HG02870 (cell line): Measurements from ENCODE around the gene PFKFB4.
"Not testable (repeated sequence)": the region's sequence is repeated elsewhere in the genome, so short reads cannot be mapped to it uniquely, and the experiment has no call there.

Experiments used
- ATAC-seq: cut with Tn5 transposase; IDR thresholded peaks from one replicate; pipeline ENCODE4 v1.9.1; 2021; ENCODE audit warnings: mild to moderate bottlenecking, moderate library complexity; ENCODE audit not compliant: unreplicated experiment

Gene PFKFB4

DNA sequence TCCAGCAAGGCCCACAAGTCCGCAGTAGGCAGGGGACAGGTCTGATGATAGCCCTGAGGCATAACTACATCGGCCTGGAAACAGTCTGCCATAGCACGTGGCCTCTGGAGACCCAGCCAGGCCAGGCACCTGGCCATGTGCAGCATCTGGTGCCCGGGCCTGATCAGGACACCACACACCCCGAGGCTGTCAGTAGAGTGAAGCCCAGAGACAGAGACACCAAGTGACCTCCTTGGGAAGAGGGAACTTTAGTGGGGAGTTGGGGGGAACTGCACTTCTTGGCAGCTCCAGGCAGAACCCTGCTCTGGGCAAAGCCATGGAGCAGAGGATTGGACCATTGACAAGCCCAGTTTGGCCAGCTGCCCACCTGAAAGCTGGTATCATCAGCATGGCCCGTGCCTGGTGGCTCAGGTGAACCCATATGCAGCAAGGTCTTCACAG is 53.9 kb downstream of the PFKFB4 start:
- ATAC-seq: no peak

DNA sequence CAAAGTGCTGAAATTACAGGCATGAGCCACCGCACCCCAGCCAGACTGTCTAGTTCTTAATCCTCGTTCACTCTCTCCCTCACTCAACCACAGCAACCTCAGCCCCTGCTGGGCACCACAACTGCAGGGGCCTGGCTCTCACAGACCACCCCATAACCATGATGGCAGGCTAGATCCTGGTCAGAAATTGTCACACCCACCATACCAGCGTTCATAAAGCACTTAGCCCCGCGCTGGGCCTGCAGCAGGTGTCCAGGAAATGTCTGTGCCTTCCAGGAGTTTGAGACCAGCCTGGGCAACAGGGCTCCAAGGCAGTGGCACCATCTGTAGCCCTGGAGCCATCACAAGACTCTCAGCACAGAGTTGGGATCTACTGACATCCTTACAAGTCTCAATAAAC is 54.5 kb downstream of the PFKFB4 start:
- ATAC-seq: no peak

DNA sequence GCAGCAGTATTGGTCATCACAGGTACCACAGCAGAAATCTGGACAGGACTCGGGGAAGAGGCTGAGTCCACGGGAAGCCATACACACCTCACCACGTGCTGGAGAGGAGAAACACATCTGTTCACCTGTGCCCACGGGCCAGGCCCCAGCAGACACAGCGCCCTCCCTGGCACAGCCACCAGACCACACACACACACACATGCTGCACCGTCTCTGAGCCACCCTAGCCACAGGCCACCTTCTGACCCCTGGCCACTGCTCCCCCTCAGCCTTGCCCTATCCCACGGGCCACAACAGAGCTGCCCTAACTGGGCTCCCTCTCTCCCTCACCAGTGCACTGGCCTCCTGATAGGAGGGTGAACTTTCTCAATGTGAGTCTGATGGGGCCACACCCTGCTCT is 55.4 kb downstream of the PFKFB4 start:
- no peak for ATAC-seq

DNA sequence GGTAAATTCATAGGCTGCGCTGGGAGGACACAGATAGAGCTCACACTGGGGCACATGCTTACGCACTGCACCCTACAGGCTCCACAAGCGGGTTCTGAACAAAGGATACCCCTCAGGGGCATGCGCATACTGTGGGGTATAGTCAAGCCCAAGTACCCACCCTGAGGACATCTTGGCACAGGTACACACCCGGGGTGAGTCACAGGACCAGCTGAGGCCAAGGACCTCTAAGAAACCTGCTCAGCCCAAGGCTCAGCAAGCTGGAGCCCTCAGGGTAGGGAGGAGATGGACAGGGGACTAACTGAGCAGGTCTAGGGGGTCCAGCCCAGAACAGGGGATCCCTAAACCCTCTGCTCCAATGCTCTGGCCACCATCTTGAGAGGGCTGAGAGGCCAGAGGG is 55.9 kb downstream of the PFKFB4 start:
- no peak for ATAC-seq

DNA sequence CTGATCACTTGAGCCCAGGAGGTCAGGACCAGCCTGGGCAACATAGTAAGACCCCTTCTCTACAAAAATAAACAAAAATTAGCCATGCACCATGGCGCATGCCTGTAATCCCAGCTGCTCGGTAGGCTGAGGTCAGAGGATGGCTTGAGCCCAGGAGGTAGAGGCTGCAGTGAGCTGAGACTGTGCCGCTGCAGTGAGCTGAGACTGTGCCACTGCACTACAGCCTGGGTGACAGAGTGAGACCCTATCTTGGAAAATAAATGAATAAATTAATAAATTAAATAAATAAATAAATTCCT is 63.5 kb downstream of the PFKFB4 start:
- no peak for ATAC-seq

DNA sequence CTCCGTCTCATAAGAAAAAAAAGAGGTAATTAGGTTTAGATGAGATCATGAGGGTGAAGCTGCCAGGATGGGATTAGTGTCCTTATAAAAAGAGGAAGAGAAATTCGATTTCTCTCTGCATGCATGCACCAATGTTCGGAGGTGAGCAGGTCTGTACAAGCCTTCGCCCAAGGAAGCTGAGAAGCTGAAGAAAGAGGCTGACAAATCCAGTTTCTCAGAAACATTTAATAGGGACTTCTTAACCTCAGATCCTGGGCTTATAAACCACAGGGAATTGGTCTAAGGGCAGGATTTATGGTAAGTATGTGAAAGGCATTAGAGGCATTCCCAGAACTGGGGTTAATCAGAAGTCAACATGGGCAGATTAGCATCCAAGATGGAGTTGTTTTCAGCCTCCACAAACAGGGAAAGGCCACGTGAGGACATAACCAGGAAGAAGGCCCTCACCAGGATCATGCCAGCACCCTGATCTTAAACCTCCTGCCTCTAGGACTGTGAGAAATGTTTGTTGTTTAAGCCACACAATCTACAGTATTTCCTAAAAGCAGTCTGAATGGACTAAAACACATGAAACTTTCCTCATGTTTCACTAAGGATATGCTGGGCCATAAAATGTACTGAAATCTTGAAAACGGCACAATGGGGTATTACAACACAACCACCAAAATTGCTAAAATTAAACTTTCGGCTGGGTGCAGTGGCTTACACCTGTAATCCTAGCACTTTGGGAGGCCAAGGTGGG is 64.0 kb downstream of the PFKFB4 start:
- no peak for ATAC-seq

DNA sequence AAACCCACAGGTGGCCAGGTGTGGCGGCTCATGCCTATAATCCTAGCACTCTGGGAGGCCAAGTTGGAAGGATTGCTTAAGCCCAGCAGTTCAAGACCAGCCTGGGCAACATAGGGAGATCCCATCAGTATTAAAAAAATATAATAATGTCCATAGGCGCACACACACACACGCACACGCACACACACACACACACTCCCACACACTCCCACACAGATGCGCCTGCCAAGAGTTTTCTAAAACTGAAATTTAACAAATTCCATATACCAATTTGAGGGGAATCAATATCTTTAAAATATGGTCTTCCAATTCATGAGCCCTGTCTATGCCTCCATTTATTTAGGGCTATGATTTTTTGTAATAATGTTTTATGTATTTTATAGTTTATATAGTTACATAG is 69.7 kb downstream of the PFKFB4 start:
- no peak for ATAC-seq

DNA sequence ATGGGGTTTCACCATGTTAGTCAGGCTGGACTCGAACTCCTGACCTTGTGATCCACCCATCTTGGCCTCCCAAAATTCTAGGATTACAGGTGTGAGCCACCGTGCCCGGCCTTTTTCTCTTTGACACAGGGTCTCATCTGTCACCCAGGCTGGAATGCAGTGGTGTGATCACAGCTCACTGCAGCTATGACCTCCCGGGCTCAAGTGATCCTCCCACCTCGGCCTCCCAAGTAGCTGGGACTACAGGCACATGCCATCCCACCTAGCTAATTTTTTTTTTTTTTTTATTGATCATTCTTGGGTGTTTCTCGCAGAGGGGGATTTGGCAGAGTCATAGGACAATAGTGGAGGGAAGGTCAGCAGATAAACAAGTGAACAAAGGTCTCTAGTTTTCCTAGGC is 73.8 kb downstream of the PFKFB4 start:
- ATAC-seq: not testable (repeated sequence)

DNA sequence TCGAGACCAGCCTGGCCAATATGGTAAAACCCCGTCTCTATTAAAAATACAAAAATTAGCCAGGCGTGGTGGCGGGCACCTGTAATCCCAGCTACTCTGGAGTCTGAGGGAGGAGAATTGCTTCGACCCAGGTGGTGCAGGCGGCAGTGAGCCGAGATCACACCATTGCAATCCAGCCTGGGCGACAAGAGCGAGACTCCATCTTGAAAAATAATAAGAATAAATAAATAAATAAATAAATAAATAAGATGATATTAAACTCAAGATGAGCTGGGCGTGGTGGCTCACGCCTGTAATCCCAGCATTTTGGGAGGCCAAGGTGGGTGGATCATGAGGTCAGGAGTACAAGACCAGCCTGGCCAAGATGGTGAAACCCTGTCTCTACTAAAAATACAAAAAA is 75.7 kb downstream of the PFKFB4 start:
- ATAC-seq: not testable (repeated sequence)

DNA sequence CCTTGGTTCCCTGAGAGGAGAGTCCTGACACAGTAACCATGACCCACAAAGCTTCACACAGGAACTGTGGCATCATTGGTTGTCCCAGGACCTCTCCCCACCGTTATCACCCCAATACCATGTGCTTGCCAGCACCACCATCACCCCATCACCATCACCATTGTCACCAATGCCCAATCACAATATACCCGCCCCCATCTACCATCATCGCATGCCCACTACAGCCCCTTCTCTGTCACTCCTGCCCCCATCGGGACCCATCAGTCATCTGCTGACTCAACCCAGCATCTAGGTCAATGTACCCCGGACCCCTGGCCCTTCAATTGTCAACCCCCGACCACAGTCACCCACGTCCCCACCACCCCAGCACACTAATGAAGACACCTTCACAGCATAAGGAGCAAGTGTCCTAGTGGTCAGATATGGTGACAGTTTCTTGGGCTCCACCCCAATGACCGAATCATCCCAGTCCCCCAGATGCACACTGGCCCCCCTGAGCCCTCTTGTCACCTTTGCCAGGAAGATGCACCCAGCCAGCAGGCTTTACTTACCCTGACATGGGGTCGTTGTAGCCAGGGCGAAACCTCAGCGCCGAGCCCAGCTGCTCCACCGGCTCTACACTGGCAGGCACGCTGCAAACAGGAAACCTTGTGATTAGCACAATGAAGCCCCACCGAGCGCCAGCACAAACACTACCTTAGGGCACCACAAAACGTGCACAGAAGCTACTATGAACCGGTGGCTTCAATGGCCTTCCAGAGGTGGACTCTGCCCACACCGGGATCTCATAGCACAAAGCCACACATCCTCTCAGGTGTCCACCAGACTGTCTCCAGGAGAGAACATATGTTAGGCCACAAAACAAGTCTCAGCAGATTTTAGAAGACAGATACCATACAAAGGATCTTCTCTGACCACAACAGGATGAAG is 77.7 kb downstream of the PFKFB4 start:
- ATAC-seq: no peak

DNA sequence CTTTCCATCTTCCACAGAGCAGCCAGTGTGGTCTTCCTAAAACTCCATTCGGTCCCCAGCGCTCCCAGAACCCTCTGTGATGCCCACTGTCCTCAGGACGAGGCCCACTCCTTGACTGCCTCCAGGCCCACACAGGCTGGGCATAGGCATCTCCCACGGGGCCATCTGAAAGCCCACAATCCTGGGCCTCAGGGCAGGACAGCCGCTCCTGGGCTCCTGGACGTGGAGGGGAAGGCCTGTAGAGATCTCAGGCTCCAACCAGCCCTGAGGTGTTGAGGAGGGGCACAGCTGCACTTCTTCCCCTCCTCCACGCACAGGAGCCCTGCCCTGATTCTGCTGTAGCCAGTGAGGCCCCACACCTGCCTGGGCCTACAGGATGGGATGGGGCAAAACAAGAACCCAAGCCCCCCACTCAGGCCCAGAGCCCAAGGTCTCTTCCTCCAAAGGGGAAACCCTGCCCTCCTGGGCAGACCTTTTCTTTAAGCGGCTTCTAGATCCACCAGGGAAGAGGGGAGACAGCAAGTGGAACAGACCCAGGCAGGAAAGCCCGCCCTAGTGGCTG is 78.6 kb downstream of the PFKFB4 start:
- no peak for ATAC-seq

DNA sequence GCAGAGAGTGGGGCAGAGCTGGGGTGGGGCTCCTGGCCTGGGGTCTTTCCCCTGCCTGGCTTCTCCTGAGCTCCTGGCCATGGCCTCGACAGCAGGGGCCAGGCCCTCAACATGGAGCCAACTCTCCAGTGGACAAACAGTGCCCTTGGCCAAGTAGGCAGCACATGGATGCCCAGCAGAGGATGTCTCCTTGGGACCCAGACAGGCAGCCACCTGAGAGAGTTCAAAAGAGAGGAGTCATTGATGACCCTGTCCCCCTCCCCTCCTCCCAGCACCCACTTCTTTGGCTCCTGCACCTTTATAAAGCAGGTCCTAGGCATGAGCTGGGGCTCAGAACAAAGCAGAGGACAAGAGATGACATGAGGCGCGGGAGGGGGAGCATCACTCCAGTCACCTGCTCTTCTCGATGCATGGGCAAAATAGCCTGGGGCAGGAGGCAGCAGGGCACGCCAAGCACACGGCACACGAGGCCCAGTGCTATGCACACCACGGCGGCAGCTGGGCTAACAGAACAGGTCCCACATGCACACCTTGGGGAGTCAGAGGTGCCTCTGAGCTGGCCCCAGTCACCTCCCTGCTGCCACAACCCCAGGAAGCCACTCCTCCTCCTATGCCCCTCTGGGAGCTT is 80.1 kb downstream of the PFKFB4 start:
- no peak for ATAC-seq

DNA sequence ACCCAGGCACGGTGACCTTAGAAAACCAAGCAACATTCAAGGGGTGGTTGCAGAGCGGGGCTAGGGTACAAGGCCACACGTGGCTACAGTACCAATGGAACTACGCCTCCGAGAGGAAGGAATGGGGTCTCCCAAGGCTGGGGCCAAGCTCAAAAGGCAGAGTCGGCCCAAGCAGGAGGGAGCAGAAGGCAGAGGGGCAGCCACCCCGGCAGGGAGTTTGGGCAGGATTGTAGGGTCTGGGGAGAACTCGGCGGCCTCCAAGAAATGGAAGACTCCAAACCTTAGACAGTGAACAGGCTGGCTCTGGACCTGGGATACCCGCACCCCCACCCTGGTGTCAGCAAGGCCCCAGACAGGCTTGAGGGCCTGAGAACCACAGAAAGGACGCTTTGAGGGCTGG is 81.4 kb downstream of the PFKFB4 start:
- ATAC-seq: no peak

DNA sequence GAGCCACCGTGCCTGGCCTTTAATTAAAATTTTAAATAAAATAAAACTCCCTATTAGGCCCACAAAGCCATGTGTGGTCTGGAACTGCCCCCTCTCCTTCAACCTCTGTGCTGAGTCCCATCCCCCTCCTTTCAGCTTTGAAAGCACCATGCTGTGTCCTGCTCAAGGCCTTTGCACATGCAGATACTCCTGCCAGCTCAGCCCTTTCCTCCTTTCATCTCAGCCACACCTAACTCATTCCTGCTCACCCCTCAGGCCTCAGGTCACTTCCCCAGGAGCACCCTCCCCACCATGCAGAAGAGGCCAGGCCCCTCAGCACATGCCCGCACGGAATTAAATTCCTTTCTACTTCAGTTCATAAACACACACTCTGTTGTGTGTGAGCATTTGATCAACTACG is 82.0 kb downstream of the PFKFB4 start:
- ATAC-seq: no peak

DNA sequence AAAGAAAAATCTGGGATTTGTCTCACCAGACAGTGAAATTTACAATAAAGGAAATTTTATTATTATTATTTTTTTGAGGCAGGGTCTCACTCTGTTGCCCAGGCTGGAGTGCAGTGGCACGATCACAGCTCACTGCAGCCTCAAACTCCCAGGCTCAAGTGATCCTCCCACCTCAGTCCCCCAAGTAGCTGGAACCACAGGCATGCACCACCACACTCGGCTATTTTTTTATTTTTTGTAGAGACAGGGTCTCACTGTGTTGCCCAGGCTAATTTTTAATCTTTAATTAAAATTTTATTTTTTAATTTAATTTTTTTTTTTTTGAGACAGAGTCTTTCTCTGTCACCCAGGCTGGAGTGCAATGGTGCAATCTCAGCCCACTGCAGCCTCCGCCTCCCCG is 82.6 kb downstream of the PFKFB4 start:
- ATAC-seq: not testable (repeated sequence)

DNA sequence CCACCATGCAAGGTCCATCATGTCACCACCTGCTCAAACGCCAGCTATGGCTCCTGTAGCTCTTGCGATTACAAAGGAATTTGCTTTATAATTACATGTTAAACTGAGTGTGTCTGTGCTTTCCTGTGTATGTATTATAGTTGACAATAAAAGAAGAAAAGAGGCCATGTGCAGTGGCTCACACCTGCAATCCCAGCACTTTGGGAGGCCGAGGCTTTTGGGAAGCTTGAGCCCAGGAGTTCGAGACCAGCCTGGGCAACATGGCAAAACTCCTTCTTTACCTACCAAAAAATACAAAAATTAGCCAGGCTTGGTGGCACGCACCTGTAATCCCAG is 83.0 kb downstream of the PFKFB4 start:
- ATAC-seq: no peak

DNA sequence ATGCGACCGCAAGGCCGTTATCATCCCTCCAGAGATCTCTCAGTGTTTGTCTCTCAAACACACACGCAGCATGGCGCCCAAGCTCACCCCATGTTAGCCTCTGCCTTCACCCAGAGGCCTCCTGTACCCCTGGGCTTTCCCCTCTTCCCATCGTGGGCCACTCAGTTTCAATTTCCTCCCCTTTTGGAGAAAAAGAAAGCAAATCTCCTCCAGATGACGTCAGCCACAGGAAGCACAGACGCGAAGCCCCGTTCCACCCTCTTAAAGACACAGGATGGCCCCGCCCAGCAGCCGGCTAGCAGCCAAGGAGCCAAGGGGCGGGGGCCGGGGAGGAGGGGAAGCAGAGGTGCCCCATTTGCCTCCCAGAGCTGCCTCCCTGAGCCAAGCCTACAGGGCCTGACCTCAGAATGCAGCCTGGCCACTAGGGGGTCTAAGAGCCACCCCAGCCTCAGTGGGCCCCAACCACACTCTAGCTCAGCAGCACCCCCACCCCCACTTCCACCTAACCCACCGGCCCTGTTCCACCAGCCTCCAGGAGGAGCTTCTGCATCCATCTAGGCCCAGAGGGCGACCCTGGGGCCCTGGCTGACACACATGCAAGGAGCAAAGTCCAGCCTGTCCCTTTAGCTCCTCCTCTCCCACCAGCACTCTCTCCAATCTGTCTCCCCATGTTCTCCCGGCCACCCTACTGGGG is 83.5 kb downstream of the PFKFB4 start:
- ATAC-seq: peak; percentile 67

DNA sequence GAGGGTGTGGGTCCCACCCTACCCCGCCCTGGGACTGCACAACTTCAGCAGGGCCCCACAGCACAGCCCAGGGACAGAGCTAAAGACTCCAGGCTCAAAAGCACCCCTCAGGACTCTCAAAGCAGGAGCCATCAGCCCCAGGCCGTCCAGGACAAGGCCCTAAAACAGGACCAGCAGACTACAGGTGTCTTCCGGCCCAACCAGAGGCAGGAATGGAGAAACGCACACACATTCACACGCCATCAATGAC is 84.0 kb downstream of the PFKFB4 start:
- peak; percentile 4 for ATAC-seq

DNA sequence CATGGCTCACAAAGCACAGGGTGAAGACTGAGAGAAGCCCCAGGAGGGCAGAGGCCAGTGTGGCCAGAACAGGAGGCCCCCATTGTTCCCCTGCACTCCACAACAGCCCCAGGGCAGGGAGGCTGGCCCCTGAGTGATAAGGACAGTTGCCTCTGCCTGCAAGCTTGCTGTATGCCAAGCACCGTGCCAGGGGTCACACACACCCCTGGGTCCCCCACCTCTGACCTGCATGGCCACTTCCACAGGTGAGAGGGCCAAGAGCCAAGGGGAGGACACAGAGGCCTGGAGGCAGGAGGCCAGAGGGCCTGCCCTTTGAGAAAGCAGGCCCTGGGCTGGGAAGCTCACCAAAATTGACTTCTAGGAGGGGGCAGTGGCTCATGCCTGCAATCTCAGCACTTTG is 86.3 kb downstream of the PFKFB4 start:
- no peak for ATAC-seq

DNA sequence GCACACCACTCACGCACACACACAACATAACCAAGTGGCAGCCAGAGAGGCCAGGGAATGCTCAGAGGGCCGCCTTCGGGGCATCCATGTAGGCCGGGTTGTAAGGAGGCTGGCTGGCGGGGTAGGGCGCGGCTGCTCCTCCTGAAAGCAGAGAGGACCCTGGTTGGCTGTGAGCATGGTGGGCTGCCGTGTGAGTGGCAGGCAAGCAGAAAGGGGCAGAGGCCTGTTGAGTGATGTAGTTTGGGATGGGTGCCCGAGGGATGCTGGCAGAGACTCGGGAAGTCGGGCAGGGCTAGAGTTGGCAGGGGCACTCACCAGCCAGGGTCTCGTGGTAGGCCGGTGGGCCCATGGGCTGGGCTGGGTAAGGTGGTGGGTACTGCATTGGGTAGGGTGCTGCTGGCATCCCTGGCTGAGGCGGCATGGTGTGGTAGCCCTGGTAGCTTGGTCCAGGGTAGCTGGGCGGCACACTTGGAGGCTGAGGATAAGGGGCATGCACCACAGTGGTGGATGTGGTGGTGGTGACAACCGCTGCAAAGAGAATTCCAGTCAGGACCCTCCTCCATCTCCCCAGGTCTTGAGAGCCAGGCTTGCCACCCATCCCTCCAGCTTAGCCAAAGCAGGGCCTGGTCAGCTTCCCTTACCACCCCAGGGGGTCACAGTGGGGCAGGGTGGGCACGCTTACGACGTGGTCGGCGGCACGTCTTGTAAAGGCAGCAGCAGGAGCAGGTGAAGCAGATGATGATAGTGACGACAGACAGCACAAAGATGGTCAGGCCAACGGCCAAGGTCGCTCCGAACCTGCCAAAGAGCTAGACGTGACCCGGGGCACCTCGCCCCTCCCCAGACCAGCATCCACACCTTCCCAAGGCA is 87.3 kb downstream of the PFKFB4 start:
- no peak for ATAC-seq
